GM12874 (cell line): ENCODE data around the gene HS1BP3.

Experiments
- CTCF ChIP-seq: IDR thresholded peaks from 2 replicates; pipeline ENCODE4 v1.5.1; 2011; ENCODE audit warnings: low read depth, mild to moderate bottlenecking, control low read depth, low read length, moderate library complexity; ENCODE audit not compliant: insufficient read depth

Gene HS1BP3

GRCh38 chr2:20572221-20572620, 78.7 kb downstream of the HS1BP3 start:
- TF ChIP-seq CTCF, result no peak

- no peak for TF ChIP-seq CTCF
These were observed 79.2 kb downstream of the HS1BP3 start for GRCh38 chr2:20571644-20572215.

- no peak for TF ChIP-seq CTCF
These were observed 79.7 kb downstream of the HS1BP3 start for GRCh38 chr2:20571231-20571630.

- TF ChIP-seq CTCF, result no peak
These were observed 80.6 kb downstream of the HS1BP3 start for GRCh38 chr2:20570249-20570648.

- no peak for TF ChIP-seq CTCF
These were observed 81.3 kb downstream of the HS1BP3 start for GRCh38 chr2:20569464-20570223.

- TF ChIP-seq CTCF, result no peak
These were observed 82.1 kb downstream of the HS1BP3 start for GRCh38 chr2:20568501-20569463.

- TF ChIP-seq CTCF, result no peak
These were observed 83.0 kb downstream of the HS1BP3 start for GRCh38 chr2:20567926-20568179.
